Liver (tissue), 9 donors: ENCODE results near the gene CAMK2B. TPM values are rescaled to one million over a fixed set of nuclear protein-coding genes. Genes with fewer than 3 reads are reported as not detected.

Source experiments
- DNase-seq: peaks from one replicate; pipeline ENCODE4 v3.0.0-alpha.2; 2017; ENCODE audit warnings: low spot score
- H3K27ac ChIP-seq, 2 donors: one replicate each; pipeline ENCODE4 v1.7.0; 2013; ENCODE audit warnings: inconsistent platforms in 2 of 2, low read length in 2 of 2, control low read depth in 1 of 2, low read depth in 1 of 2, mild to moderate bottlenecking in 1 of 2
- H3K27me3 ChIP-seq, 4 donors: one replicate each; pipeline versions ENCODE4 v1.6.1 to v1.7.0; 2013; ENCODE audit warnings: low read length in 3 of 4, inconsistent platforms in 1 of 4, mild to moderate bottlenecking in 1 of 4, moderate library complexity in 1 of 4; ENCODE audit not compliant: control insufficient read depth in 4 of 4, insufficient read depth in 4 of 4
- H3K36me3 ChIP-seq, 4 donors: one replicate each; pipeline versions ENCODE4 v1.6.1 to v1.7.0; 2013; ENCODE audit warnings: low read length in 3 of 4, mild to moderate bottlenecking in 3 of 4, low read depth in 1 of 4, moderate library complexity in 1 of 4; ENCODE audit not compliant: control insufficient read depth in 4 of 4, insufficient read depth in 3 of 4
- H3K4me1 ChIP-seq, 4 donors: one replicate each; pipeline versions ENCODE4 v1.6.1 to v1.7.0; 2013; ENCODE audit warnings: low read length in 3 of 4, mild to moderate bottlenecking in 3 of 4, moderate library complexity in 1 of 4; ENCODE audit not compliant: control insufficient read depth in 4 of 4, insufficient read depth in 4 of 4
- H3K4me3 ChIP-seq, 3 donors: one replicate each; pipeline versions ENCODE4 v1.6.1 to v1.7.0; 2013; ENCODE audit warnings: low read length in 3 of 3, control low read depth in 1 of 3, low read depth in 1 of 3, mild to moderate bottlenecking in 1 of 3
- H3K9ac ChIP-seq, 2 donors: one replicate each; pipeline ENCODE4 v1.7.0; 2013; ENCODE audit warnings: low read length in 2 of 2, mild to moderate bottlenecking in 2 of 2, moderate library complexity in 2 of 2, control low read depth in 1 of 2, low read depth in 1 of 2
- H3K9me3 ChIP-seq, 4 donors: one replicate each; pipeline versions ENCODE4 v1.6.1 to v1.7.0; 2013; ENCODE audit warnings: low read length in 3 of 4; ENCODE audit not compliant: control insufficient read depth in 4 of 4
- ATF3 ChIP-seq: IDR thresholded peaks from 2 replicates; pipeline ENCODE4 v1.6.1; 2016; ENCODE audit warnings: antibody characterized with exemption
- CTCF ChIP-seq: fragments of 150-350 bp; IDR thresholded peaks from 2 replicates; pipeline ENCODE4 v1.5.1; 2017; ENCODE audit warnings: improper control_type of control experiment, low read depth, low read length; ENCODE audit not compliant: missing input control
- EGR1 ChIP-seq, 2 donors: IDR thresholded peaks; 2 replicates each; pipeline ENCODE4 v1.6.1; 2016 to 2018; ENCODE audit warnings: antibody characterized with exemption in 2 of 2, low read depth in 2 of 2
- GABPA ChIP-seq, 2 donors: IDR thresholded peaks in 1 of 2; conservative IDR thresholded peaks in 1 of 2; 2 replicates each; pipeline ENCODE4 v1.6.1; 2016; ENCODE audit warnings: antibody characterized with exemption in 2 of 2, mild to moderate bottlenecking in 1 of 2, moderate library complexity in 1 of 2
- HNF4A ChIP-seq, 2 donors: conservative IDR thresholded peaks; 2 replicates each; pipeline ENCODE4 v1.6.1; 2016; ENCODE audit warnings: antibody characterized with exemption in 2 of 2, mild to moderate bottlenecking in 2 of 2
- JUND ChIP-seq, 2 donors: IDR thresholded peaks; 2 replicates each; pipeline ENCODE4 v1.6.1; 2016; ENCODE audit warnings: antibody characterized with exemption in 2 of 2
- MAX ChIP-seq: IDR thresholded peaks from 2 replicates; pipeline ENCODE4 v1.6.1; 2016; ENCODE audit warnings: antibody characterized with exemption
- REST ChIP-seq: IDR thresholded peaks from 2 replicates; pipeline ENCODE4 v1.6.1; 2016; ENCODE audit warnings: antibody characterized with exemption, mild to moderate bottlenecking
- RXRA ChIP-seq, 2 donors: IDR thresholded peaks; 2 replicates each; pipeline ENCODE4 v1.6.1; 2017 to 2018; ENCODE audit warnings: antibody characterized with exemption in 2 of 2, mild to moderate bottlenecking in 1 of 2
- SP1 ChIP-seq: IDR thresholded peaks from 2 replicates; pipeline ENCODE4 v1.6.1; 2018; ENCODE audit warnings: antibody characterized with exemption, mild to moderate bottlenecking
- YY1 ChIP-seq: IDR thresholded peaks from 2 replicates; pipeline ENCODE4 v1.6.1; 2016; ENCODE audit warnings: antibody characterized with exemption, mild to moderate bottlenecking
- WGBS: extraction: QIAGEN DNeasy Blood & Tissue Kit; methylation state at CpG from one replicate; pipeline ENCODE4 v1.1.7; 2013; 5-methylcytosine and 5-hydroxymethylcytosine counted together
- polyA plus RNA-seq, 2 donors: library from polyadenylated mRNA; stranded (reverse) in 1 of 2; unstranded in 1 of 2; fragments of 200-250 nt in 1 of 2; fragments of >200 nt in 1 of 2; fragmentation: Nextera tagmentation in 1 of 2; extraction: Ambion mirVana in 1 of 2; gene quantifications; one replicate each; pipeline versions ENCODE4 v1.2.1 to v1.2.3, GENCODE V29; 2013 to 2015
- total RNA-seq, 2 donors: library from RNA; depleted of rRNA; stranded (reverse); fragments of >200 nt; gene quantifications; one replicate each; pipeline ENCODE4 v1.2.3, GENCODE V29; 2014
- donor health status: healthy.
- donor health status: healthy.
- donor health status: healthy.
- donor health status: healthy.
- donor health status: healthy.

Gene CAMK2B
- total and polyA plus RNA-seq, 4 donors, result 2.1 to 3.3 (median 2.2) TPM; not detected in 1

GRCh38 chr7:44284881-44285541 lies 40.4 kb downstream of the CAMK2B start:
- TF ChIP-seq MAX (no peak), SP1 (no peak), HNF4A (conservative IDR thresholded peaks at IDR 0.05) (no peak), REST (no peak)
- H3K27me3 ChIP-seq, result no peaks in the 10 kb centered on the region
- no peaks in the 10 kb centered on the region for H3K4me1 ChIP-seq
- H3K27ac ChIP-seq, result no peak overlapping the region
- DNase-seq, result no peak
- WGBS, result 94% methylated on average over 16 of the region's 16 CpGs
- no peak overlapping the region for H3K4me3 ChIP-seq
- no peaks in the 10 kb centered on the region for H3K36me3 ChIP-seq
- no peaks in the 10 kb centered on the region for H3K9me3 ChIP-seq
- no peak overlapping the region for H3K9ac ChIP-seq

GRCh38 chr7:44284216-44284615 lies 41.2 kb downstream of the CAMK2B start:
- TF ChIP-seq YY1 (no peak), JUND (IDR thresholded peaks at IDR 0.05) (no peak), ATF3 (no peak), REST (no peak), EGR1 (IDR thresholded peaks at IDR 0.05; ENCODE audit: low read depth in 2 of 2) (no peak), MAX (no peak), RXRA (IDR thresholded peaks at IDR 0.05) (no peak), GABPA (IDR thresholded peaks at IDR 0.05 in 1 of 2, conservative IDR thresholded peaks at IDR 0.05 in 1 of 2) (no peak), CTCF (no peak)
- no peaks in the 10 kb centered on the region for H3K36me3 ChIP-seq
- H3K27ac ChIP-seq, result no peak overlapping the region
- 87% methylated on average over 13 of the region's 13 CpGs for WGBS
- no peak overlapping the region for H3K9ac ChIP-seq
- no peak for DNase-seq
- H3K4me3 ChIP-seq, result no peak overlapping the region
- no peaks in the 10 kb centered on the region for H3K9me3 ChIP-seq
- no peaks in the 10 kb centered on the region for H3K27me3 ChIP-seq
- H3K4me1 ChIP-seq, result no peaks in the 10 kb centered on the region
